ENCODE measurements around the gene ADORA1. TPM values are rescaled to one million over a fixed set of nuclear protein-coding genes. Genes with fewer than 3 reads are reported as not detected.

The ADORA1 gene
- total and polyA plus RNA-seq, 2 experiments from 2014 or later: 8.5 to 22.2 TPM

- H3K4me1 ChIP-seq (ENCODE audit: low read depth): peaks cover 9% of the 10 kb centered on the region
- H3K27me3 ChIP-seq: no peaks in the 10 kb centered on the region
- no peak overlapping the region for H3K27ac ChIP-seq
- H3K36me3 ChIP-seq: no peaks in the 10 kb centered on the region
- no peak for TF ChIP-seq CTCF (IDR thresholded peaks at IDR 0.05; ENCODE audit: low read depth, low read length)
- H3K4me3 ChIP-seq: no peak overlapping the region
- no peak for DNase-seq (ENCODE audit: low read depth in 1 of 2, low spot score in 1 of 2)
- H3K9me3 ChIP-seq (ENCODE audit: low read depth): no peaks in the 10 kb centered on the region
Measured at GRCh38 chr1:203184467-203184866, 56.9 kb downstream of the ADORA1 start.

- Histone ChIP-seq H3K4me1 (ENCODE audit: low read depth) (peaks cover 9% of the 10 kb centered on the region), H3K36me3 (no peaks in the 10 kb centered on the region), H3K9me3 (ENCODE audit: low read depth) (no peaks in the 10 kb centered on the region), H3K4me3 (no peak overlapping the region), H3K27me3 (no peaks in the 10 kb centered on the region), H3K27ac (no peak overlapping the region)
- no peak for DNase-seq (ENCODE audit: low read depth in 1 of 2, low spot score in 1 of 2)
- no peak for TF ChIP-seq CTCF (IDR thresholded peaks at IDR 0.05; ENCODE audit: low read depth, low read length)
Measured at GRCh38 chr1:203185061-203185461, 57.5 kb downstream of the ADORA1 start.

GRCh38 chr1:203185585-203185984 is 58.1 kb downstream of the ADORA1 start:
- Histone ChIP-seq H3K4me3 (no peak overlapping the region), H3K36me3 (no peaks in the 10 kb centered on the region), H3K9me3 (ENCODE audit: low read depth) (no peaks in the 10 kb centered on the region), H3K27me3 (no peaks in the 10 kb centered on the region), H3K4me1 (ENCODE audit: low read depth) (peaks cover 9% of the 10 kb centered on the region), H3K27ac (no peak overlapping the region)
- DNase-seq (ENCODE audit: low read depth in 1 of 2, low spot score in 1 of 2): no peak
- TF ChIP-seq CTCF (IDR thresholded peaks at IDR 0.05; ENCODE audit: low read depth, low read length): no peak

- Histone ChIP-seq H3K27me3 (no peaks in the 10 kb centered on the region), H3K4me3 (no peak overlapping the region), H3K9me3 (ENCODE audit: low read depth) (no peaks in the 10 kb centered on the region), H3K4me1 (ENCODE audit: low read depth) (peaks cover 9% of the 10 kb centered on the region), H3K36me3 (no peaks in the 10 kb centered on the region), H3K27ac (no peak overlapping the region)
- TF ChIP-seq CTCF (IDR thresholded peaks at IDR 0.05; ENCODE audit: low read depth, low read length): no peak
- DNase-seq (ENCODE audit: low read depth in 1 of 2, low spot score in 1 of 2): no peak
Measured at GRCh38 chr1:203186091-203186445, 58.5 kb downstream of the ADORA1 start.

GRCh38 chr1:203186446-203187303 is 59.1 kb downstream of the ADORA1 start, which contains the start of gene CHI3L1:
CHI3L1 (minus strand) TSS chr1:203186704; CDS start chr1:203186623, 81 bp downstream.
- H3K9me3 ChIP-seq (ENCODE audit: low read depth): no peaks in the 10 kb centered on the region
- H3K4me1 ChIP-seq (ENCODE audit: low read depth): peaks cover 9% of the 10 kb centered on the region
- peak in 1 of 2 donors; percentile 75 for DNase-seq (ENCODE audit: low read depth in 1 of 2, low spot score in 1 of 2)
- TF ChIP-seq CTCF (IDR thresholded peaks at IDR 0.05; ENCODE audit: low read depth, low read length): no peak
- H3K27me3 ChIP-seq: no peaks in the 10 kb centered on the region
- no peak within 1 kb of the TSS for H3K4me3 ChIP-seq
- no peak within 1 kb of the TSS for H3K27ac ChIP-seq
- H3K36me3 ChIP-seq: no peaks in the 10 kb centered on the region

Data from cardiac muscle cell (in vitro differentiated cells and primary cell).